Activated T-cell treated with anti-CD3 and anti-CD28 coated beads for 48 hours (primary cell): ENCODE measurements around the gene KLK3.
"Not testable (repeated sequence)": the region's sequence is repeated elsewhere in the genome, so short reads cannot be mapped to it uniquely, and the experiment has no call there.

ENCODE experiments used
- DNase-seq: peaks from one replicate; pipeline ENCODE4 v3.0.0-alpha.2; 2020; ENCODE audit warnings: low read depth

Gene KLK3

GRCh38 chr19:50854636-50855410, at the start of gene KLK3:
Gene KLK3 (plus strand): TSS chr19:50854915. CDS start chr19:50854956, 41 bp downstream.
- no peak for DNase-seq

DNA sequence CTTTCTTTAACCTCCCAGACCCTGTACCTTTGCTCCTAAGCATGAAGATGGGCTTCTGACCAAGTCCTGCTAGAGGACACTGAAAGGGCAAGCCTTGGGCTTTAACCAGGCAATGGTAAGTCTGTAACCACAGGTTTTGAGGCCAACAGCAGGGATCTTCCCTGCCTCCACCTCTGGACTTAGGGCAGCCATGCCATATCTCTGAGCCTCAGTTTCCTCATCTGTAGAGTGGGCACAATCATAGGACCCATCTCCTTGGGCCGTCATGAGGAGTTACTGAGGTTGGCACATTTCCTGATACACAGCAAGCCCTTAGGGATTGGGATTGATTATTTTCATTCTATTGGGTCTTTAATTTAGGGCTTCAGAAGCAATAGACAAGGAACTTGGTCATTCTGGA, 45.9 kb upstream of the KLK3 start:
- DNase-seq = no peak

DNA sequence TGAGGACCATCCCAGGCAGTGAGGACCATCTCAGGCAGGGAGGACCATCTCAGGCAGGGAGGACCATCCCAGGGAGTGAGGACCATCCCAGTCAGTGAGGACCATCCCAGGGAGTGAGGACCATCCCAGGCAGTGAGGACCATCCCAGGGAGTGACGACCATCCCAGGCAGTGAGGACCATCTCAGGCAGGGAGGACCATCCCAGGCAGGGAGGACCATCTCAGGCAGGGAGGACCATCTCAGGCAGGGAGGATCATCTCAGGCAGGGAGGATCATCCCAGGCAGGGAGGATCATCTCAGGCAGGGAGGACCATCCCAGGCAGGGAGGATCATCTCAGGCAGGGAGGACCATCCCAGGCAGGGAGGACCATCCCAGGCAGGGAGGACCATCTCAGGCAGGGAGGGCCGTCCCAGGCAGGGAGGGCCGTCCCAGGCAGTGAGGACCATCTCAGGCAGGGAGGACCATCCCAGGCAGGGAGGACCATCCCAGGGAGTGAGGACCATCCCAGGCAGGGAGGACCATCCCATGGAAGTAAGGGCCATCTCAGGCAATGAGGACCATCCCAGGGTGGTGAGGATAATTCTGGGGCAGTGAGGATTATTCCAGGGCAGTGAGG, 43.0 kb upstream of the KLK3 start:
- not testable (repeated sequence) for DNase-seq

GRCh38 chr19:50812474-50812873, 42.2 kb upstream of the KLK3 start:
- DNase-seq = no peak

DNA sequence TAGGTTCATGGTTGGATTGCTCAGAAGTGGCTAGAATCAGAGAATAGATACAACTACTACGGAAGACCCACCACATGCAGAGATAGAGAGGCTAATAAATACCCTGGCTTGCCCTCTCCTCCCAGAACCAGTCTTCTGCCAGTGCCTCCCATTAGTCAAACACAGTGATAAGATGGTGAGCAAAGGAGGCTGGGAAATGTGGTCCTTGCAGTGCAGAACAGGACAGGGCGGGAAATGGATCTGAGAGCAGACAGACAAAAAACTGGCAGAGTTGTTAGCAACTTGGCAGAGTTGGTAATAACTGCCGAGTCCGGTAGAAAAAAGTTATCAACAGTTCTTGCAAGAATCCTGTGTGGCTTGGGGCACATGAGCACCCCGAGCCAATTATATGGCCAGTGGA, 39.8 kb upstream of the KLK3 start:
- DNase-seq = no peak

DNA sequence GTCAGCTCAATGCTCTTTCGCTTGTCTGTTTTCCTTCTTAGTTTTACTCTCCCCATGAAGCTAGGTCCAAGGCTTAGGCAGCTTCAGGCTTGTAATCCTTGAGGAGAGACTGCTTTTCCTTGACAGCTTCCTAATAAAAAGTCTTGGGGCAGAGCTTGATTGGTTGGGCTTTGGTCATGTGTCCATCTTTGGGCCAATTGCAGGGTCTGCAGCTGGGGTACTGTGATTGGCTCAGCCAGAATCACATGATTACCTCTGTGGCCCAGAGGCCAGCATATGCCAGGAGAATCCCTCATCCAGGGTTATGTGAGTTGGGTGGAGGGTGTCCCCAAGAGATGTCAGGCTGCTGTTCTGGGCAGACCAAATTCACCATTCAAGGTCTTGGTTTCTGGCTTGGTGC, 39.3 kb upstream of the KLK3 start:
- no peak for DNase-seq

- DNase-seq = peak; percentile 64
Measured at GRCh38 chr19:50817941-50818858, 36.5 kb upstream of the KLK3 start.

DNA sequence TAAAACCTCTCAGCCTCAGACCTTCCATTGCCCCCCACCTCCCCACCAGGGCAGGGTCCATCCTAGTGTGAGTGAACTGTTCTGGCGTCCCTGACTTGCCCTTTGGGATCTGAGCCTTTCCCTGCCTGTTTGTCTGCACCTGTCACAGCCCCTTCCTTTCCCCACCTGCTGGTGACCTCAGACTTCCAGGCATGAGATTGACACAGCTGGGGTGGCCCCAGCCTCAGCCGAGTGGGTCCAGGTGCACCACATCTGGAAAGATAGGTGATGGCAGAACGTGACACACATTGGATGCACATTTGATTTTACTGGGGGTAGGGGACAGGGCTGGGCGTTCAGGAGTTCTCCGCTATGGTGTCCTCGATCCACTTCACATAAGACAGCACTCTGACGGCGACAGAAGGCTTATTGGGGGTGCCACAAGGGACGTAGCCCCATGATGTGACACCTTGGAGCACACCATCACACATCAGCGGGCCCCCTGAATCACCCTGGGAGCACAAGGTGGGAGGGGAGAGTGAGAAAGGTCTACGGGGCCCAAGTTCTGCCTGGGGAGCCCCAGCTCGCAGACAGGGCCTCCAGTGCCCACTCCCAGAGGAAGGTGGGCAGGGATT, 35.7 kb upstream of the KLK3 start:
- no peak for DNase-seq

DNA sequence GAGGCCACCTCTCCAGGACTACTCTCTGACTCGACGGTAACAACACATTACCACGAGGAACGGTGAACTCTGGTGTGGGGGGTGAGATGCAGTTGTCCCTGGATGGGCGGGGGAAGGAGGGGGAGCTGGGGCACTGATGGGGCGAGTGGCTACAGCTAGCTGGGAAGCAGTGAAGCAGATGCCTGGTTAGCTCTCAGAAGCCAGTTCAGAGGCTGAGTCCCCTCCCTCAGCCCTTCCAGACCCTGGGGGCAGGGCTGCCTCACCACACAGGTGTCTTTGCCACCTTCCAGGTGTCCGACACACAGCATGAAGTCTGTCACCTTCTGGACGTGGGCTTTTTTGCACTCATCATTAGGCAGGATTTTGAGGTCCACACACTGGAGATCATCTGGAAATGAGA, 35.1 kb upstream of the KLK3 start:
- DNase-seq = no peak

DNA sequence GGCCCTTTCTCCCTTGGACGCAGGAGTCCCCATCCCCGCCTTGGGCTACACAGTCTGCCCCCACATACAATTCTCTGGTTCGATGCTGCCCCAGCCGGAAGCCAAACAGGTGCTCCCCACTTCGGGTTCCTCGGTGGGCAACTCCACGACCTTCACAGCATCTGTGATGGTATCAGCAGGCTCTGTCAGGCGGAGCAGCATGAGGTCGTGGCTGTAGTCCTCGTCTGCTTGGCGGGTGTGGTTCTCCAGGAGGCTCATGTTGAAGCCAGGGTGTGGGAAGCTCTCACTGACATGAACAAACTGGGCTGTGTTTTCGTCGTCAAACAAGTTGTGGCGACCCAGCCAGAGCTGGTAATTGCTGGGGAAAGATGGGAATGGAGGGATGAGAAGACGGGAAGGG, 34.6 kb upstream of the KLK3 start:
- DNase-seq = no peak

DNA sequence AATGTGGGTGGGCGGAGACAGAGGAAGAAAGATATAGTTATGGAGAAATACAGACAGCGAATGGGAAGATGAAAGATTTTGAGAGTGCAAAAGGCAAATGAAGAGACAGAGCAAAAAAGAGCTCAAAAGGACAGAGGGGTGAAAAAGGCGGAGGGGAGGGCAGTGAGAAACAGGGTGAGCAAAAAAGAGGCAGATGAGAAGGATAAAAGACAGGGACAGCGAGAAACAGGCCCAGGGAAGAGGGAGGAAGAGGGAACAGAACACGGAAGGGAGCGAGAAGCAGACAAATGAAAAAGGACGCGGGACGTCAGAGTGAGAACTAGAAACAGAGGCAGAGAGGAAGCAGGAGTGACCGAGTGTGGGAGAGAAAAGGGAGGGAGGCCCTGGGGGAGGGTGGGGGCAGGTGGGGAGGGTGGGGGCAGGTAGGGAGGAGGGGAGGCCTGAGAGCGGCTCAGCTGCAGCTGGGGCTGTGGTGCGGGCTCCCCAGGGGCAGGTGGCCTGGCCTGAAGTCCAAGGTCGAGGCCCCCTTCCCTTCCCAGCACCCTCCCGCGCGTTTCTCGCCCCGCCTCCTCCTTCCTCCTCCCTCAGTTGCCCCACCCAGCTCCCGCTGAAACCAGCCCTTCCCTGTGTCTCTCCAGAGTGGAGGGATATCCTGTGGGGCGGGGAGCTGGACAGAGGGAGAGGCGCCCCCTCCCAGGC, 34.0 kb upstream of the KLK3 start:
- DNase-seq = no peak

- no peak for DNase-seq
Measured at GRCh38 chr19:50821248-50821612, 33.5 kb upstream of the KLK3 start.

DNA sequence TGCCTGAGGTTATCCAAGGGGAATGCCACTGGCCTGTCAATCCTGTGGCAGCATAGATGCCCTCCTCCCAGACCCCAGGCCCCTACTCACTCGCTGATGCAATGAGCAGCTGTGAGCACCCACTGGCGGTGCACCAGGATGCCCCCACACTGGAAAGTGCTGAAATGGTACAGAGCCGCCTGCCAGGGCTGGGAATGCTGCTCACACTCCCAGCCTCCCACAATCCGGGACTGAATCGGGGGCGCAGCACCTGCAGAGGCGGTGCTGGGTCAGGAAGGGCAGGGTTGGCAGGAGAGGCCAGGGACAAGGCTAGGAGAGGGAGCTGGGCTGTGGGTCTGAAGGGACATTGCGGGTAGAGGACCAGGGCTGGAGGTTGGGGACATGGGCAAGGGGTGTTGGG, 33.1 kb upstream of the KLK3 start:
- no peak for DNase-seq

- DNase-seq = no peak
Measured at GRCh38 chr19:50822661-50823208, 32.0 kb upstream of the KLK3 start.

- DNase-seq = no peak
Measured at GRCh38 chr19:50823389-50824042, 31.2 kb upstream of the KLK3 start, which contains the start of gene KLK1. Gene KLK1 (minus strand): TSS chr19:50823787. CDS start chr19:50823748, 39 bp downstream.

DNA sequence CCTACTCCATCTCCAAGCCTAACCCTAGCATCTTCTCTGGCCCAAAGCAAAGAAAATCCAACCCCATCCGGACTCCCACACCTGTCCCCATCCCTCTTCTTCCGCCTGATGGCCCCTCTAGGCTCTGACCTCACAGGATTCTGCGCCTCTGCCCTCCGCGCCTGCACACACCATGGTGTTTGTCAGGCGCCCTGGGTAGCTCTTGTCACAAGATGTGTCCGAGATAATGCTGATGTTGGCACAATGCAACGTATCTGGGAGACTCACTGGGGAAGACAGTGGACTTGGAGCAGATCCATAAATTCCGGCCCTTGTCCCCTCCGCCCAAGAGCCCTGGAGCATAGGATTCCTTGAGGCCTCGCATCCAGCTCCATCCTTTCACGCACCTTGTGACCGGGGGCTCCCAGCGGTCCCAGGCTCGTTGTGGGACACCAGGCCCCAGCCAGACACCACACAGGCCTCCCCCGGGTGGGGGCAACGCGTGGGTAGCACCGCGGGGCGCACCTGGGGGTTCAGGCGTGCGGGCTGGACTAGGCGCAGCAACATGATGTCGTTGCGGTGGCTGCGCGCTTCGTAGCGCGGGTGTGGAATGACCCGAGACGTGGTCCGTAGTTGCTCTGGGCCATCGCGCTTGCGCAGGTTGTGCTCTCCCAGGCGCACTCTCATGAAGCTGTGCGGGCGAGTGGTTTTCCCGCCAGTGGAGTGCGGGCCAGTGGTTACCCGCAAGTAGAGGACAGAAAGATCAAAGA, 28.0 kb upstream of the KLK3 start:
- no peak for DNase-seq

- DNase-seq = no peak
Measured at GRCh38 chr19:50827476-50827875, 27.2 kb upstream of the KLK3 start.

DNA sequence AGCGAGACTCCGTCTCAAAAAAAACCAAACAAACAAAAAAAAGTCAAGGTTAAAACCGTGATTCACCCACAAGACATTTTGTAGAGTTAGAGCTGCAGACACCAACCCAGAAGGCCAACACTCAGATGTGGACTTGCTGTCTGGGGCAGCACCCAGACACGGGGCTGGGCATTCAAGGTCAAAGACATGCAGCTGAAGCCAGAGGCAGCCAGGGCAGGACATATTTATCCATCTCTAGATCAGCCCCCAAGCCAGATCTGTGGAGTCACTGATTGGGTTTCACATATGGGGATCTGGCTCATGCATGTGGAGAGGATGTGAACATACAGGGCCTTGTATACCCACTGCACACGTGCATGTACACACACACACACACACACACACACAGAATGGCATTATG, 24.9 kb upstream of the KLK3 start:
- DNase-seq = no peak

GRCh38 chr19:50830266-50831025, 24.3 kb upstream of the KLK3 start:
- no peak for DNase-seq
